ENCODE results near the gene FBN1.

GRCh38 chr15:48470096-48470495, 175.4 kb downstream of the FBN1 start:
- TF ChIP-seq CTCF (IDR thresholded peaks at IDR 0.05; ENCODE audit: low read length) (no peak), EZH2 (optimal IDR thresholded peaks at IDR 0.05; ENCODE audit: low read depth, low read length) (no peak), EZH2phosphoT487 (IDR thresholded peaks at IDR 0.05; ENCODE audit: low read length) (no peak)

Measured in MM.1S (cell line).